CD4-positive, alpha-beta T cell treated with Interleukin-2 at 100 ng/mL for 4 hours (primary cell): ENCODE results near the gene AKT1S1.
"Not testable (repeated sequence)": the region's sequence is repeated elsewhere in the genome, so short reads cannot be mapped to it uniquely, and the experiment has no call there.

ENCODE experiments used
- DNase-seq: peaks from one replicate; pipeline ENCODE4 v3.0.0-alpha.2; 2020; ENCODE audit warnings: low spot score

AKT1S1 gene

DNA sequence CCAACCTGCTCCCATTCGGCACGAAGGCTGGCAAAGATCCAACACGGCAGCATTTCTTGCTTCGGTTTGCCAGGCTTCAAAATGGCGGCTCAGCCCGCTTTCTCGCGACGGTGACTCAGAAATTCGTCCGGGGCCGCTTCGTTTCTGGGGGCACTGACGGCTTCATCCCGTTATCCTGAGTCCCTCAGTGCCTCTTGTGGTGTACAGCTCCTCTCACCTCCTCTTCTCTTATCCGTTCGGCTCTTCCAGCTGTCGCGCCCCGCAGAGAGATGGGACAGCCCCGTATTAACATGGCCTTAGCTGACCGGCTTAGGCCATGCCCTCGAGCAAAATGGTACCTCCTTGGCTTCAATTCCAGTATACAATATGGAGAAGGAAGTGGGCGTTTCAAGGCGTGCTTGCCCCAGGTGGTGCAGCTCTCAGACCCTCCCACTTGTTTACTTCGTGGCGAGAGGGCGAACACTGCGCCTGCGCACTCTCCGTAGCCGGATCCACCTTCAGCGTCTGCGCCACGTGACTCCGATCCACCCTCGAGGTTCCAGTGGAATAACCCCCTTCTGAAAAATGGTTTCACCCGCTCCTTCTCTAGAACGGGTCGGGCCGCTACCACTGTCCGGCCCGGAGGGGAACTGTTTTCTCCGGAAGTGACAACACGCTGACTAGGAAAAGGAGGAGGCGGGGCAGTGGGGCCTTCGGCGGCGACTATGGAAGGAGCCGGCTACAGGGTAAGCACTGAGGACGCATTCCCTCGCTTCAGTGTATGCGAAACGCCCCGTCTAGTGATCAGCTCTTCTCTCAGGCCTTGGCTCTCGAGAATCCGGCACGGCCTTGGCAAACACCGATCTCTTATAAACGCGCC lies at the start of gene AKT1S1, which contains the start of gene TBC1D17:
Gene AKT1S1, minus strand, starts transcription at position 336 of the 859 bp plus-strand sequence. CDS start 4,060 bp downstream, outside the sequence.
Gene TBC1D17, plus strand, starts transcription at position 683 of the 859 bp plus-strand sequence. Its CDS starts 22 bp downstream, at position 705.
- peak; percentile 100 for DNase-seq

DNA sequence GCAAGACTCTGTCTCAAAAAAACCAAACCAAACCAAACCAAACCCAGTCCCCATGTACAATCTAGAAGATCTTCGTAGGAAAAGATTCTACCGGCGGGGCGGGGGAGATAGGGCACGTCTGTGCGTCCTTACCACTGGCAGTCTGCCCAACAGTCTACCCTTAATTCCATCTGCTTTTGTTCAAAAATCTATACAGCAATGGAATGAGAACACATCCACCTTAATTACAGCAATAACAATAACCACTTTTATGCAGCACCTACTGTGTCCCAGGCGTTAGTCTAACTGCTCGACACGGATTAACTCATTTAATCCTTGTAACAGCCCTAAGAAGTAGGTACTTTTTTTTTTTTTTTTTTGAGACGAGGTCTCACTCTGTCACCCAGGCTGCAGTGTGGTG lies 49.4 kb upstream of the AKT1S1 start:
- DNase-seq: no peak

DNA sequence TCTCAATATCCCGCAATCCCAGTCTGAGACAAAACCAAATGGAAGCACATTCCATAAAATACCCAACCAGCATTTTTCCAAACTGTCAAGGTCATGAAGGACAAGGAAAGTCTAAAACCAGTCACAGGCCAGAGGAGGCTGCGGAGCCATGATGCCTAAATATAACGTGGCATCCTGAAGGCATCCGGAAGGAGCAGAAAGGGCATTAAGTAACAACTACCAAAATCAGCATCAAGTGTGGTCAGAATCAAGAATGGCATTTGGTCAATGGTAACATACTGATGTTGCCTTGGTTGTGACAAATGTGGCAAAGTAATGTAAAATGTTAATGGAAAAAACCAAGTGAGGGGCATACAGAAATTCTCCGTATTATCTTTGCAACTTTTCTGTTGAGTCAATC lies 48.3 kb upstream of the AKT1S1 start:
- DNase-seq: no peak

DNA sequence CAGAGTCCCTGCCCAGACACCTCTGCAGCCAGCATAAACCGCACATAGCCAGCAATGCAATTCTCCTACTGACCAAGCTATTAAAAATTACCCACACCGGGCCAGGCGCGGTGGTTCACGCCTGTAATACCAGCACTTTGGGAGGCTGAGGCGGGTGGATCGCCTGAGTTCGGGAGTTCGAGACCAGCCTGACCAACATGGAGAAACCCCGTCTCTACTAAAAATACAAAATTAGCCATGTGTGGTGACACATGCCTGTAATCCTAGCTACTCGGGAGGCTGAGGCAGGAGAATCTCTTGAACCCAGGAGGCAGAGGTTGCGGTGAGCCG lies 47.7 kb upstream of the AKT1S1 start:
- not testable (repeated sequence) for DNase-seq

DNA sequence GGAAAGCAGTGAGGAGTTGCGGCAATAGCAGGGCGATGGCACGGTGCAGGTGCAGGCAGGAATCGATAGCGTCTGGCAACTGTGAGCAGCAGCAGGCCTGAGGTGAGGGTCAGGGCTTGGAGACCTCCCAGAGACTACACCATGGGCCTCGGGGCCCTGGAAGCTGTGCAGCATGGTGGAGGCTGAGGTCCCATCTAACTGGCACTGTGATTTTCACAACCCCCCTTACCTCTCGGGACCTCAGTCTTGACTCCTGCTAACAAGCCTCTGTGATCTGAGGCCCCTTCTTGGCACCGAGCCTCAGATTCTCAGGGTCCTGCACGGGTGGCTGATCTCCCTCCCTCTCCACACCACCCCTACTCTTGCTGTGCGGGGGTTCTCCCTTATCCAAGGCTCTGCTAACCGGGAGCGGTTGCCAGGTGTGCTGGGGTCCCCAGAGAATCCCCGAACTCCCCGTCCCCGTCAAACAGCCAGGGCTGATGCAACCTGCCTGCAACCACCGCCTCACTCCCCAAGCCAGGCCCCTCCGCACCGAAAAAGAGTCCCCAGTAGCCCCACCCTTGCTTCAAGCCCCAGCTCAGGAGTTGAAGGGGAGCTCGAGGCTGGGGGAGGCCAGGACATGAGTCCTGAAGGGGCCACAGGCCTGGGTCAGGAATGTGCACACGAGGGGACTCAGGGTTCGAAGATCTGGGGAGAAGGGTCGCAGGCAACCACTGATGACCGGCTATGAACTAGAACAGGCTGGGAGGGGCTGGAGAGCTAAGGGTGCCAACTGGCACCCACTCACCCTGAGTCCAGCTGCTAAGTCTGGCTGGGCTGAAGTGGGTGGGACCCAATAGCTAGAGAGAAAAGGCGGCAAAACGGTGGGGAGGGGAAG lies 47.1 kb upstream of the AKT1S1 start:
- DNase-seq: no peak

DNA sequence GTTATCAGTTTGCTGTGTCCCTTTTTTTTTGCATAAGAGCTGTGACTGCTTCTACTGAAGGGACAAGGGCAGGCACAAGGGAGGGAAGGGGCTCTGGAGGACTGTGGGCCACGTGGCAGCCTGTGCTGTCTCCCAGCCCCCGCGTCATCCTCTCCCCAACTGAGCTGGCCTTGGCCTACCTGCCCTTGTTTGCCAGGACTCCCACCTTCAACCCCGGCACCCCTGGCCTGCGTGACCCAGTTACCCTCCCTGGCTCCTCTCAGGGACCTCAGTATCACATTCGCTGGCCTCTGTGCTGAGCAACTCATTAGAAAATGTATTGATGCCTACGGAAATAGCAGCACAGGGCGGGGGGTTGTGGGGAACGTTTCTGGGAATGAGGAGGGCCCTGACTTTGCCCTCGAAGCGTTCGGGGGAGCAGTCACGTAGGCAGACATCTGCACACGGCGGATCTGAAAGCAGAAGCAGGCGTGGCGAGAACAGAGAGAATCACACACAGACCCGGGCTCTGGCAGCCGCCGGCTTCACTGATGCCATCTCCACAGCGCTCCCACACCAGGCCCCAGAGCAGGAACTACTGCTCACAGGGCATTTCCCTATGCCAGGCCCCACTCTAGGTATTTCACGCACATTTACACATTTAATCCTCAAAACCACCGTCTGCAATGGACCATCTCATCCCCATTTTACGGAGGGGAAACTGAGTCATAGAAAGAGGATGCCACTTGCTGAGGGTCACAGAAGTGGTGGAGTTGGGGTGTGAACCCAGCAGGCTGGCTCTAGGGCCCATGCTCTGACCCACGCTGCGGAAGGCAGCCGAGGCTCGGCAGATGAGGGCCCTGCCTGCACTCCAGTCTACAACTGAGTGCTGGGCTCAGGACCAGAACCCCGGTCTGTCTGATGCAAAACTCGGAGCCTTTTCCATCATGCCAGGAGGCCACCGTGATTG lies 46.2 kb upstream of the AKT1S1 start:
- DNase-seq: no peak

DNA sequence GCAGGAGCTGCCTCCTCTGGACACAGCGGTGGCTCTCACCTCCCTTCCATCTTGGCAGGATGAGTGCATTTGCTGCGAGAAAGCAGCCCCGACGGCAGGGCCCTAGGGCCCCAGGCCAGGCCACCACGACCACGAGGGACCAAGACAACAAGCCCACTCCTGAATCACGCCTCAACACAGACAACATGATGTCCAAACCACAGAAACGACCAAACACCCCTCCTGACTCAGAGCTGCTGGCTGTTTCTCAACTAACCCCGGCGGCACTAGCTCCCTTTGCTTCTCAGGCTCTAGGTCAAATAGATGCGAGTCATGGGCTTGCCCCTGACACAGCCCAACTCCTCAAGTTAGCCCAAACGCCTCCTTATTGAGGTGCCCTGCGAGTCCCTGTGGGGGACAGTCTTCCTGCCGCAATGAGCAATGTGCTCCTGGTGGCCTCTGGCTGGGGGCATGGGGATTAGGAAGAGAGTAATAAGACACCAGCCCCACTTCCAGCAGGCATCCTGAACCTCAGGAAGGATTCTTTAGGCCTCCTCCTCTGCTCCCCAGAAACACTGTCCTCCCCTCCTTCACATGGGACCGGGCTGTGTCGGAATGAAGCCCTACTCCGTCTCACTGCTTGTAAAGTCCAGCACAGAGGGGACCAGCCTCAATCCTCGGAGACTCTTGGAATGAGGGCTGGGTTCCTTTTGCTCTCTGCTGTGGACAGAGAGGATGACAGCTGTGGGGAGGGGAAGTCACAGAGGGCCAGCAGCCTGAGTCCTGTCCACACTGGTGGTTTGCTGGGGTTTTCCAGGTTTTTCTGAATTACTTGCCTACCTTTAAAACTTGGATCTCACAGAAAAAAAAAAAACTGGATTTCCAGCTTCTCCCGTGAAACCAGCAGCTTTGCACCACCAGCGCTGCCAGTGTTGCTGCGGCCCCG lies 45.0 kb upstream of the AKT1S1 start:
- no peak for DNase-seq

DNA sequence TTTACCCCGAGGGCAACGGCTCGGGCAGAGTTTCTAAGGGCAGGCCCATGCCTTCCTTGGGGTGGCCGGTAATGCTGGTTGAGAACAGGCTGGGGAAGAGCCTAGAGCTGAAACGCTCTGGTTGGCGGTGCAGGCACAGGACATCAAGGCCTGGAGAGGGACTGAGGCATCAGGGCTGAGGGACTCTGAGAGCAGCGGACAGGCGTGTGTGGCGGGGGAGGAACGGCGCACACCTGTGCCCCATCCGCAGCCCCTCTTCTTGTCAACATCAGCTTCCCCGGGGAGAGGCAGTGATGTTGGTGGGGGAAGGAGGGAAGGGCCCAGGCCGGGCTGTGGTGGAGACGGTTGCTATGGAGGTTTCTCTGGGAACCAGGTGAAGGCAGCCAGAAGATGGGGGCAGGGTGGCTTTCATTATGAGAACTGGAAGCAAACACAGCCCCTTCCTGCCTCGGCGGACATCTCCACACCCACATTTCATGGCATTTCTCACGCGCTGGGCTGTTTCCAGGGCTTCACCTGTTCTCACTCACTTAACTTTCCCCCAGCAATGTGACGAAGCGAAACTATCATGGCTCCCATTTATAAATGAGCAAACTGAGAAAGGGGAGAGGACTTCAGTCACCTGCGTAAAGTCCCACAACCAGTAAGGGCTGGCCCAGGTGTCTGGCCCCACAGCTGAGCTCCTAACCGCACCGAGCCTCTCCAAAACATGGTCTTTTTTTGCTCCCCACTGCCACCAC lies 43.6 kb upstream of the AKT1S1 start:
- no peak for DNase-seq

DNA sequence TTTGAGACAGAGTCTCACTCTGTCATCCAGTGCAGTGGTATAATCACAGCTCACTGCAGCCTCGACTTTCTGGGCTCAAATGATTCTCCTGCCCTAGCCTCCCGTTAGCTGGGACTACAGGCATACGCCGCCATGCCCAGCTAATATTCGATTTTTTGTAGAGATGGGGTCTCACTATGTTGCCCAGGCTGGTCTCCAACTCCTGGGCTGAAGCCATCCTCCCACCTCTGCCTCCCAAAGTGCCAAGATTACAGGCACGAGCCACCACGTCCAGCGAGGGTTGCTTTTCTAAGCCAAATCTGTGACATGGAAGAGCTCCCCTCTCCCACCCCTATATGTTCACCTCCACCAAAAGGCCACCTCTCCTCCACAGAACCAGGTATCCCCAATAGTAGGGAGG lies 40.9 kb upstream of the AKT1S1 start:
- DNase-seq: no peak

DNA sequence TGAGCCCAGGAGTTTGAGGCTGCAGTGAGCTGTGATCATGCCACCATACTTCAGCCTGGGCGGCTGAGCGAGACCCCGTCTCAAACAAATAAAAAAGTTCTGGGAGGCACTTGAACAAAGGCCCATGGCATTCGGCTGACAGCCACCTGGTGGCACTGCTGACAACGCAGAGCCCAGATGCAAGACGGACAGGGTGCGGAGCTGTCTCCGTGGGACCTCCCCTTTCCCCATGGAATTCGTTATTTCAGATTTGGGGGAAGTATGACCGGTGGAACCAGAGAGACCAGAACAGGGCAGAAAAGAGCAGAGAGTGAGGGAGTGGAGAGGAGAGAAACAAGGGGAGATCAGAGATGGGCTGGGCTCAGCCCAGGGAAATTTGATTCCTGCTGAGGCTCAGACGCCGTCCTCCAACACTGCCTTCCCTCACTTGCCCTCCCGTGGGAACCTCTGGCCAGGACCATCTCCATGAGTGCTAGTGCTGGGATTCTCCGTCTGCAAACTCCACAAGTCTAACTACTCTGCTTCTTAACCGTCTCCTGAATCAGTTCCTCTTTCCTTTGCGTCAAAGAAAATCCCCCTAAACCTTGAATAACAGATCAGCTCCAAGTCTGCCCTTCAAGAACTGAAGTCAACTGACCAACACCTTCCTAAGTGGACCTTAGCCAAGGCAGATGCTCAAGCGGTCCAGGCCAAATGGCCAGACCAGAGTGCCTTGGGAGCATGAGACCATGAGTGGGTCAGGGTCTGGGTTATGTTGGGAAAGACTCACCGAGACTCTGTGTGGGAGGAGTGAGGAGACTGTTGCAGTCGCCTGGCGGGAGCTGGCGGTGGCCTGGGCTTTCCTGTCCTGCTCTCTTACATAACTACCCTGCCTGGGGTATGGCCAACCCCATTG lies 39.9 kb upstream of the AKT1S1 start:
- DNase-seq: no peak

DNA sequence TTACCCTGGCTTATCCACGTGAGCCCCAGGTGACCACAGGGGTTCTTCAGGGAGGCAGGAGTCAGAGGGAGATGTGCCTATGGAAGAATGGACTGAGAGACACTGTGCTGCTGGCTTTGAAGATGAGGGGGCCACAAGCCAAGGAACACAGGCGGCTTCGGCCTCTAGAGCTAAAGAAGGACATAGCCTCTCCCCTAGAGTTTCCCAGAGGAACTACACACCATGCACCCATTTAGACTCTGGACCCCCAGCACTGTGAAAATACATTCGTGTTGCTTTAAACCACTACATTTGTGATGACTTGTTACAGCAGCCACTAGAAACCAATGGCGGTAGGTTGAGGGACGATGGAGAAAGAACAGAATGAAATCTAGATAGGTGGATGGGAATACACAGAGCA lies 38.1 kb upstream of the AKT1S1 start:
- no peak for DNase-seq

DNA sequence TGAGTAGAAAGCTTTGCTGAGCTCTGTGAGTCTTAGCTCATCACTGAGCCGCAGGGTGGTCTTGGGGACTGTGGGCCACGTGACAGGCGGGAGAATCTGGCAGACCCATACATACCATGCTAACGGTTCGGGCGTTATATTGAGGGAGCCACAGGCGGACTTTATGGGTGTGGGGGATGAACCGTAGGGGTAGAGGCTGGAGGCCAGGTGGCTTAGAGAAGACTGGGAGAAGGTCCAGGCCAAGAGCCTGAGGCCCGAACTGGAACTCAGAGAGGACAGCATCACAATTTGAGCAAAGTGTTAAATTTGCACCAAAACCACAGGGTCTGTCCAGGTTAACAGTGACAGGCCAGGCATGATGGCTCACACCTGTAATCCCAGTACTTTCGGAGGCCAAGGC lies 36.6 kb upstream of the AKT1S1 start:
- DNase-seq: no peak

DNA sequence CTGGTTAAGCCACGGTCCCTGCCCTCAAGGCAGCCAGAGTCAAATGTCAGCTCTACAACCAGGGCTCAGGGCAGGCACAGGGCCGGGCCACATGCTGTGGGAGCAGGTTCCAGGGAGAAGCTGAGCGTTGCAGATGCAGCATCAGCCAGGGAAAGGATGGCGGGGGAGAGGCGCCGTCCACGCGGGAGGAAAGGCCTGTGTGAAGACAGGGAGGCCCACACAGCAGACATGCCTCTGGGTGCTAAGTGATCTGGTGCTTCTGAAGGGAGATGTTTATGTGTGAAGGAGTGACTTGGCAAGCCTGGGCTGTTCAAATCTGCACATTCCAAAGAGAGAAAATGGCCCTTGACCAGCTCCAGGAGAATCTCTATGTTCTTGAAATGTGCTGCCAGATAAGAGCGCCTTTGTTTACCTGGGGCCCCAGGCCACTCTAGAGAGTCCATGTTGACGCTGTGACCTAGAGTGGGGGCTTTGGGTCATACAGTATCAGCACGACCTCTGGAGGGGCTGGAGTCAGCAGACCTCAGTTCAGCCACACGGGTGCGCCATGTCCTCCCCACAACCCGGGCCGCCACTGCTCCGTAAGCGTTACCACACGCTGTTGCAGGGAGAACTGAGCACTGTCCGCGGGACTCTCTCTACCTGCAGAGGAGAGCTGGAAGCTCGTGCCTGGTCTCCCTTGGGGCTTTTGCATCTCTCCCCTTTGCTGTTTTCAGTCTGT lies 36.0 kb upstream of the AKT1S1 start:
- DNase-seq: no peak

DNA sequence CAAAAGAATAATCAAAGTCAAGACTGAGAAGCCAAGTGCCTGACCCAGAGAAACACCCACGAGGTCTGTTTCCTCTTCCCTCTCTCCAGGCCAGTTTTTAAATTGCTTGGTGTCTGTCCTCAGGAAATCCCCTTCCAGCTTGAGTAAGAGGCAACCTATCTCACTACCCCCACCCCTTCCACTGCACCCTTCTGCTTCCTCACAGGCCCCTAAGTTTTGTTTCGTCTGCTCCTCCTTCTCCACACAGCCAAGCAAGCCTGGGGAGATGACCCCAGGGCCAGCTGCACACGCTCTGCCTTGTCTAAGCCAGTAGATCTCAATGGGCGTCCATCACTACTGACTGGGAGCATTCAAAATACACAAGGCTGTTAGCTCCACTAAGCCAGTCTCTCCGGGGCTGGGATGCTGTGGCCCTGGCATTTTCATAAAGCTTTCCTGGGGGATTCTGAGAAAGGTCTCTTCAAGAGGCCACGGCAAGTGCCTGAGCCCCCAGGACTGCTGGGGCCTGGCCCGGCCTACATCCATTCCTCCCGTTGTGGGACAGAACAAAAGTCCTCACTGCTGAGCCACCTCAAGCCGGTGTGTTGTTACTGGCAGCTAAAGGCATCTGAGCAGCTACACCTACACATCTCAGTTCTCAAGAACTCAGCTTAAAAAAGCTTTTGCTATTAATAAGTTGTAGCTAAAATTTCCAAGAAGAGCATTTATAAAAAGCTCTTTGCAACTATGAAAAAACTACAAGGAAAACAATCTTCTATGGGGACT lies 34.4 kb upstream of the AKT1S1 start:
- DNase-seq: peak; percentile 37

DNA sequence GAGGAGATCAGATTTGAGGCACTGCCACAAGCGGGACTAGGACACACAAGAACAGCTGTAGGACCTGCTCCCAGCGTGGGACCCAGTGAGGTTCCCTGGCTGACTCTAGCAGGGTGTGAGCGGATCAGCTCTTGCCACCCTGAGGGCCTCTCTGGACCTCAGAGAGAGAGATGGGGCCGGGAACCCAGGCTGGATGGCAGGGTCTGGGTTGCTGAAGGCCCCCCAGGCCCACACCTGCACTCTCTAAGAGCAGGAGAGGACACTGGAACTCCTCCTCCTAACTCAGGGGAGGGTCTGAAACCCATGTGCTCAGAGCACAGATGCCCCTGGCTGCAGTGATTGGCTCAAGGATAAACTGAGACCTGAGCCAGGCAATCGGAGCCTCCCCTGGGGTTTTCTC lies 33.0 kb upstream of the AKT1S1 start:
- DNase-seq: no peak

DNA sequence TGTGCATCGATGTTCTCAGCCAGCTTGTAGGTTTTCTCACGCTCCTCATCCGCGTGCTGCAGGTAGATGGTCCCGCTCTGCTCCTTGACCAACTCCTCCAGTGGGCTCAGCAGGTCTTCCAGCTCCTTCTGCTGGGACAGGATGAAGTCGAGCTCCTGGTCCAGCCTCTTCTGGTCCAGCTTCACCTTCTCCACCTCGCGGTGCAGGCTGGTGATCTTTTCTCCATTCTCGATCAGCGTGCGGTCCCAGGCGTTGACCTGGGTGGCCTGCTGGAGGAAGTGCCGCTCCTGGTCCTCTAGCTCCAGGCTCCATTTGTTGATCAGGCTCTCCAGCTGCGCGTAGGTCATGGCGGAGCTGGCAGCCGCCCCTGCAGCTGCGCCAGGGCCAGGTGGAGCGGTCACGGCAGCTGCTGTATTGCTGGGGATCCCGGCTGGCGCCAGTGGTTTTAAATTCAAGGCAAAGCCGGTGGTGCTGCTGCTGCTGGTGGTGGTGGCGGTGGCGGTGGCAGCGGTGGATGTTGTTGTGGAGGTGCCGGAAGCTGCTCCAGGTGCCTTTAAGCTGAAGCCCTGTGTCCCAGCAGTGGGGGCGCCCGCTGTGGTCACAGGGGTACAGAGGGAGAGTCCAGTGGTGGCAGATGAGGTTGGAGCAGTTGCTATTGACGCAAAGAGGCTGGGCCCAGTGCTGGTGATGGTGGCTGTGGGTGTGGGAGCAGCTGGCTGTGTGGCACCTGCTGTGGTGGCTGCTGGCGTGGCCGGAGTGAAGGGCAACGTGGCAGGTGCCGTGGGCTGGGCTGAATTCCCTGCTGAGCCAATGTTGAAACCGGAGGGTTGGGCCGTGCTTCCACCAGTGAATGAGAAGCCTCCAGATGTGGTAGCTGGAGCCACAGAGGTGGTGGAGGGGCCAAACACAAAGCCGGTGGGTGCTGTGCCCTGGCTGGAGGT lies 31.6 kb upstream of the AKT1S1 start:
- DNase-seq: no peak
